ENCODE measurements around the gene ORAI2. TPM values are rescaled to one million over a fixed set of nuclear protein-coding genes. Genes with fewer than 3 reads are reported as not detected.
A peak's percentile ranks its signal among the peaks of the same experiment; 100 is the strongest.

The ORAI2 gene
- total and polyA plus RNA-seq, 2 donors (not counting 1 experiment from before 2014, with no cell fraction given) = 20.3 to 26.6 TPM

GRCh38 chr7:102450242-102450641 is 16.9 kb downstream of the ORAI2 start:
- H3K9ac ChIP-seq (ENCODE audit: insufficient read depth, low read length) = no peak overlapping the region
- H3K27ac ChIP-seq (ENCODE audit: insufficient read depth, low read length) = no peak overlapping the region
- no peaks in the 10 kb centered on the region for H3K4me1 ChIP-seq (ENCODE audit: control insufficient read depth, extremely low read depth, insufficient read depth, low read length)
- H2AFZ ChIP-seq (ENCODE audit: low read length) = no peak overlapping the region
- peaks cover 4% of the 10 kb centered on the region for H3K36me3 ChIP-seq (ENCODE audit: control insufficient read depth, insufficient read depth, low read length)
- H3K27me3 ChIP-seq (ENCODE audit: control insufficient read depth, insufficient read depth, low read length) = no peaks in the 10 kb centered on the region
- no peak overlapping the region for H3K4me2 ChIP-seq (ENCODE audit: extremely low read depth, insufficient read depth, low read length)
- no peaks in the 10 kb centered on the region for H3K79me2 ChIP-seq (ENCODE audit: control insufficient read depth, insufficient read depth, low read length)
- no peak for DNase-seq (ENCODE audit: low read depth in 2 of 2)
- H3K9me3 ChIP-seq (ENCODE audit: control insufficient read depth, insufficient read depth, low read depth, low read length) = no peaks in the 10 kb centered on the region
- TF ChIP-seq CTCF (conservative IDR thresholded peaks at IDR 0.05 in 1 of 2, IDR thresholded peaks at IDR 0.05 in 1 of 2; ENCODE audit: low read depth in 1 of 2, low read length in 2 of 2) = no peak
- TF ChIP-seq EZH2 (IDR thresholded peaks at IDR 0.05; ENCODE audit: low read length, missing control alignments) = no peak
- H3K4me3 ChIP-seq (replicated peaks in 1 of 4; ENCODE audit: control extremely low read depth in 1 of 4, insufficient read depth in 1 of 4, low read depth in 3 of 4, low read length in 4 of 4) = no peak overlapping the region
- H4K20me1 ChIP-seq (ENCODE audit: control insufficient read depth, extremely low read depth, insufficient read depth, low read length) = no peaks in the 10 kb centered on the region

GRCh38 chr7:102451371-102452054 is 18.1 kb downstream of the ORAI2 start:
- Histone ChIP-seq H3K27me3 (ENCODE audit: control insufficient read depth, insufficient read depth, low read length) (no peaks in the 10 kb centered on the region), H3K4me1 (ENCODE audit: control insufficient read depth, extremely low read depth, insufficient read depth, low read length) (no peaks in the 10 kb centered on the region), H3K9me3 (ENCODE audit: control insufficient read depth, insufficient read depth, low read depth, low read length) (no peaks in the 10 kb centered on the region), H3K9ac (ENCODE audit: insufficient read depth, low read length) (no peak overlapping the region), H3K79me2 (ENCODE audit: control insufficient read depth, insufficient read depth, low read length) (no peaks in the 10 kb centered on the region), H3K4me3 (replicated peaks in 1 of 4; ENCODE audit: control extremely low read depth in 1 of 4, insufficient read depth in 1 of 4, low read depth in 3 of 4, low read length in 4 of 4) (no peak overlapping the region), H4K20me1 (ENCODE audit: control insufficient read depth, extremely low read depth, insufficient read depth, low read length) (no peaks in the 10 kb centered on the region), H3K4me2 (ENCODE audit: extremely low read depth, insufficient read depth, low read length) (no peak overlapping the region), H3K27ac (ENCODE audit: insufficient read depth, low read length) (no peak overlapping the region), H3K36me3 (ENCODE audit: control insufficient read depth, insufficient read depth, low read length) (peaks cover 4% of the 10 kb centered on the region), H2AFZ (ENCODE audit: low read length) (no peak overlapping the region)
- no peak for TF ChIP-seq EZH2 (IDR thresholded peaks at IDR 0.05; ENCODE audit: low read length, missing control alignments)
- TF ChIP-seq CTCF (conservative IDR thresholded peaks at IDR 0.05 in 1 of 2, IDR thresholded peaks at IDR 0.05 in 1 of 2; ENCODE audit: low read depth in 1 of 2, low read length in 2 of 2) = no peak
- DNase-seq (ENCODE audit: low read depth in 2 of 2) = peak in 1 of 2 donors; percentile 27

GRCh38 chr7:102452451-102452850 is 19.1 kb downstream of the ORAI2 start:
- no peak overlapping the region for H3K9ac ChIP-seq (ENCODE audit: insufficient read depth, low read length)
- TF ChIP-seq EZH2 (IDR thresholded peaks at IDR 0.05; ENCODE audit: low read length, missing control alignments) = no peak
- no peak for TF ChIP-seq CTCF (conservative IDR thresholded peaks at IDR 0.05 in 1 of 2, IDR thresholded peaks at IDR 0.05 in 1 of 2; ENCODE audit: low read depth in 1 of 2, low read length in 2 of 2)
- H3K4me2 ChIP-seq (ENCODE audit: extremely low read depth, insufficient read depth, low read length) = no peak overlapping the region
- DNase-seq (ENCODE audit: low read depth in 2 of 2) = no peak
- H3K9me3 ChIP-seq (ENCODE audit: control insufficient read depth, insufficient read depth, low read depth, low read length) = no peaks in the 10 kb centered on the region
- no peaks in the 10 kb centered on the region for H4K20me1 ChIP-seq (ENCODE audit: control insufficient read depth, extremely low read depth, insufficient read depth, low read length)
- no peaks in the 10 kb centered on the region for H3K79me2 ChIP-seq (ENCODE audit: control insufficient read depth, insufficient read depth, low read length)
- no peaks in the 10 kb centered on the region for H3K27me3 ChIP-seq (ENCODE audit: control insufficient read depth, insufficient read depth, low read length)
- no peak overlapping the region for H2AFZ ChIP-seq (ENCODE audit: low read length)
- H3K4me1 ChIP-seq (ENCODE audit: control insufficient read depth, extremely low read depth, insufficient read depth, low read length) = no peaks in the 10 kb centered on the region
- peaks cover 3% of the 10 kb centered on the region for H3K36me3 ChIP-seq (ENCODE audit: control insufficient read depth, insufficient read depth, low read length)
- H3K4me3 ChIP-seq (replicated peaks in 1 of 4; ENCODE audit: control extremely low read depth in 1 of 4, insufficient read depth in 1 of 4, low read depth in 3 of 4, low read length in 4 of 4) = no peak overlapping the region
- H3K27ac ChIP-seq (ENCODE audit: insufficient read depth, low read length) = no peak overlapping the region
